Measurements from ENCODE around the gene TNN.

- TF ChIP-seq CTCF (IDR thresholded peaks at IDR 0.05) (no peak), POLR2A (IDR thresholded peaks at IDR 0.05) (no peak)
These were observed 5.4 kb downstream of the TNN start for GRCh38 chr1:175073061-175073460.
